ENCODE data around the gene SYPL1.

The SYPL1 gene

DNA sequence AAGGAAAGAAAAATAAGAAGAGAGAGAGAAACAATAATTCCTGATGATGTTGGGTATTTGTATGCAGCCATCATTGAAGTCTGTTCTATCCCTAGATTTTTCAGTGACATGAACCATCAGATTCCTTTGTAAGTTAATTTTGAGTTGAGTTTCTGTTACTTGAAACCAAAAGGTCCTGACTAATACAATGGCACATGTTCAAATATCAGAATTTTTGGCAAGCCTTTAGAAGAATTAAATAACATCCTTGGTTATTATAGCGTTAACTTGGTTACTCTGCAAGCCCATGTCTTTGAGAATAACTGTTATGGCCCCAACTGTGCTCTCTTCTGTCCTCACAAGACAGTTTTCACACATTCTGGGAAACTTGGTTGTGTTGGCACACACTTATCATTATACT lies 66.5 kb downstream of the SYPL1 start:
- TF ChIP-seq, protein P1, sequence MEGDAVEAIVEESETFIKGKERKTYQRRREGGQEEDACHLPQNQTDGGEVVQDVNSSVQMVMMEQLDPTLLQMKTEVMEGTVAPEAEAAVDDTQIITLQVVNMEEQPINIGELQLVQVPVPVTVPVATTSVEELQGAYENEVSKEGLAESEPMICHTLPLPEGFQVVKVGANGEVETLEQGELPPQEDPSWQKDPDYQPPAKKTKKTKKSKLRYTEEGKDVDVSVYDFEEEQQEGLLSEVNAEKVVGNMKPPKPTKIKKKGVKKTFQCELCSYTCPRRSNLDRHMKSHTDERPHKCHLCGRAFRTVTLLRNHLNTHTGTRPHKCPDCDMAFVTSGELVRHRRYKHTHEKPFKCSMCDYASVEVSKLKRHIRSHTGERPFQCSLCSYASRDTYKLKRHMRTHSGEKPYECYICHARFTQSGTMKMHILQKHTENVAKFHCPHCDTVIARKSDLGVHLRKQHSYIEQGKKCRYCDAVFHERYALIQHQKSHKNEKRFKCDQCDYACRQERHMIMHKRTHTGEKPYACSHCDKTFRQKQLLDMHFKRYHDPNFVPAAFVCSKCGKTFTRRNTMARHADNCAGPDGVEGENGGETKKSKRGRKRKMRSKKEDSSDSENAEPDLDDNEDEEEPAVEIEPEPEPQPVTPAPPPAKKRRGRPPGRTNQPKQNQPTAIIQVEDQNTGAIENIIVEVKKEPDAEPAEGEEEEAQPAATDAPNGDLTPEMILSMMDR (IDR thresholded peaks at IDR 0.05; ENCODE audit: low read depth, low read length, missing control alignments) = no peak
- in situ Hi-C loops (cut with HindIII; ENCODE audit: low sequenced_read_pairs) = no loop called here
- H3K4me3 ChIP-seq (ENCODE audit: low read depth, low read length) = no peak overlapping the region
- peak; percentile 71 for DNase-seq (ENCODE audit: low read depth)

DNA sequence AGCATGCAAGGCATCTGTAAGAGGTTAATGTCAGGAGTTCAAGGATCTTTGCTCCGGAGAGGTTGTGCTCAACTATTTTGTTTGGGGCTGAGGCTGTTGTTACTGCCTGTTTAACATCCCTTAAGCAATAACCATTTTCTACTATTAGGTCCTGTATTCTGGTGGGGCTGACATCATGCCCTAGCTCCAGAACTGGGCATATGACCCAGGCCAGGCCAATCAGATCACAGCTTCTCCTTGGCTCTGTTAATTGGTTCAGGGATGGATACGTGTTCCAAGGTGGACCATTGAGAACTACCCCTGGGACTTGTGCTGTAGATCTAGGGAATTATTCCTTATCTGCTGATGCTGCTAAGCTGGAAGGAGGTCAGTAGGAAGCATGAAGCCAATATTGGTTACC lies 67.0 kb downstream of the SYPL1 start:
- DNase-seq (ENCODE audit: low read depth) = no peak
- TF ChIP-seq, protein P1 (IDR thresholded peaks at IDR 0.05; ENCODE audit: low read depth, low read length, missing control alignments) = no peak
- in situ Hi-C loops (cut with HindIII; ENCODE audit: low sequenced_read_pairs) = no loop called here
- H3K4me3 ChIP-seq (ENCODE audit: low read depth, low read length) = no peak overlapping the region

DNA sequence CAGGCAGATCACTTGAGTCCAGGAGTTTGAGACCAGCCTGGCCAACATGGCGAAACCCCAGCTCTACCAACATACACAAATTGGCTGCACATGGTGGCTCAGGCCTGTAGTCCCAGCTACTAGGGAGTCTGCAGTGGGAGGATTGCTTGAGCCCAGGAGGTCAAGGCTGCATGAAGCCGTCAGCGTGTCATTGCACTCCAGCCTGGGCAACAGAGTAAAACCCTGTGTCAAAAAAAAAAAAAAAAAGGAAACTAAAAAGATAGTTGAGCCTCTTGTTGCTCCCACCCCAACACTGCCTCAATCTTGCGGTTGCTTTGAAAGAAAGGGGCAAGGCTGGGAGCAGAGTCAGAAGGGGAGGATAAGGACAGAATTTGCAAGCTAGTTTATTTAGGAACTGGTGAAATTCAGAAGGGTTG lies 69.9 kb downstream of the SYPL1 start:
- TF ChIP-seq, protein P1 (IDR thresholded peaks at IDR 0.05; ENCODE audit: low read depth, low read length, missing control alignments) = no peak
- in situ Hi-C loops (cut with HindIII; ENCODE audit: low sequenced_read_pairs) = no loop called here
- no peak overlapping the region for H3K4me3 ChIP-seq (ENCODE audit: low read depth, low read length)
- DNase-seq (ENCODE audit: low read depth) = no peak

DNA sequence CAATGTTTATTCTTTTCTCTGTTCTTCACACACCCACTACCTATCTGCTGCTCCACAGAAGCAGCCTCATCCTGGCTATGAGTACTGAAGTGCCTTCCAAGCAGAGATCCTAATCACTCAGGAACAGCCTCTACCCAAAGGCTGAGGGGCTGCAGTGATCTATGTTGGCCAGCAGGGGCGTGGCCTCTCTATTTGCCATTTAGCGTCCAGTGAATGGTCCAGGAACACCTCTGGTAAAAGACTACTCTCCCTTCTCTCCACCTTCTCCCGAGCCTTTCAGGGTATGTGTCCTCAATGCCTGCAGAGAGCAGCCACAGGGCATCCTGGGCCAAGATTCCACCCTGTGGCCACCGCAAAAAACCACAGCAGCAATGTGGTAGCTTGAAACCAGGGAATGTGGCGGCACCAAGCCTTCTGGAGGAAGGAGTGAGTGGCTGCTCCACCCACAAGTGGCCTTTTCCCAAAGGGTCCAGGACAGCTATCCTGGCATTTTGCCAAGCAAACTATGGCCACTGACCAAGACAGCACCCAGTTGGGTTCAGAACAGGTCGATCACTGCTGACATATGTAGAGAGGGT lies 70.9 kb downstream of the SYPL1 start:
- TF ChIP-seq, protein P1 (IDR thresholded peaks at IDR 0.05; ENCODE audit: low read depth, low read length, missing control alignments) = peak; percentile 77
- no peak overlapping the region for H3K4me3 ChIP-seq (ENCODE audit: low read depth, low read length)
- in situ Hi-C loops (cut with HindIII; ENCODE audit: low sequenced_read_pairs) = no loop called here
- no peak for DNase-seq (ENCODE audit: low read depth)

All from astrocyte of the cerebellum (primary cell).